Lower lobe of right lung (tissue), 2 donors: ENCODE measurements around the gene PABPN1L. TPM values are rescaled to one million over a fixed set of nuclear protein-coding genes. Genes with fewer than 3 reads are reported as not detected.

Experiments used
- ATAC-seq, 2 donors: fragments of 200-7000 bp; cut with Tn5 transposase; one replicate each; pipeline ENCODE4 v1.9.1; 2020 to 2022; ENCODE audit warnings: mild to moderate bottlenecking in 2 of 2, moderate library complexity in 2 of 2
- DNase-seq: peaks from one replicate; pipeline ENCODE4 v3.0.0-alpha.2; 2020
- H3K27ac ChIP-seq: fragments of 200-600 bp; one replicate; pipeline ENCODE4 v1.8.0; 2022
- H3K27me3 ChIP-seq: fragments of 200-600 bp; one replicate; pipeline ENCODE4 v1.8.0; 2022; ENCODE audit warnings: low read depth
- H3K36me3 ChIP-seq: fragments of 200-600 bp; one replicate; pipeline ENCODE4 v1.8.0; 2022; ENCODE audit warnings: mild to moderate bottlenecking
- H3K4me1 ChIP-seq: fragments of 200-600 bp; one replicate; pipeline ENCODE4 v1.8.0; 2022
- H3K4me3 ChIP-seq: fragments of 200-600 bp; one replicate; pipeline ENCODE4 v1.8.0; 2022; ENCODE audit warnings: mild to moderate bottlenecking
- H3K9me3 ChIP-seq: fragments of 200-600 bp; one replicate; pipeline ENCODE4 v1.8.0; 2022
- intact Hi-C: fragments of 100-400 bp; cut with DNase I; formaldehyde crosslinking; loops from one replicate; pipeline ENCODE4 v1.11.0; 2022
- total RNA-seq: library from RNA; stranded (reverse); fragmentation: NEBNext Ultra II Directional; extraction: Animal tissue kit (Norgen Biotek cat#: 25700); gene quantifications from one replicate; pipeline ENCODE4 v1.2.1, GENCODE V29; 2021
- TF ChIP-seq, protein P1 (sequence below): fragments of 200-600 bp; IDR thresholded peaks from one replicate; pipeline ENCODE4 v1.8.0; 2022; ENCODE audit warnings: antibody characterized with exemption, mild to moderate bottlenecking
- donor health status: DM: no; HTN: yes; CAD: no; lungs with severe emphysema.

Gene PABPN1L
- total RNA-seq, 1 donor from 2014 or later, result not detected

DNA sequence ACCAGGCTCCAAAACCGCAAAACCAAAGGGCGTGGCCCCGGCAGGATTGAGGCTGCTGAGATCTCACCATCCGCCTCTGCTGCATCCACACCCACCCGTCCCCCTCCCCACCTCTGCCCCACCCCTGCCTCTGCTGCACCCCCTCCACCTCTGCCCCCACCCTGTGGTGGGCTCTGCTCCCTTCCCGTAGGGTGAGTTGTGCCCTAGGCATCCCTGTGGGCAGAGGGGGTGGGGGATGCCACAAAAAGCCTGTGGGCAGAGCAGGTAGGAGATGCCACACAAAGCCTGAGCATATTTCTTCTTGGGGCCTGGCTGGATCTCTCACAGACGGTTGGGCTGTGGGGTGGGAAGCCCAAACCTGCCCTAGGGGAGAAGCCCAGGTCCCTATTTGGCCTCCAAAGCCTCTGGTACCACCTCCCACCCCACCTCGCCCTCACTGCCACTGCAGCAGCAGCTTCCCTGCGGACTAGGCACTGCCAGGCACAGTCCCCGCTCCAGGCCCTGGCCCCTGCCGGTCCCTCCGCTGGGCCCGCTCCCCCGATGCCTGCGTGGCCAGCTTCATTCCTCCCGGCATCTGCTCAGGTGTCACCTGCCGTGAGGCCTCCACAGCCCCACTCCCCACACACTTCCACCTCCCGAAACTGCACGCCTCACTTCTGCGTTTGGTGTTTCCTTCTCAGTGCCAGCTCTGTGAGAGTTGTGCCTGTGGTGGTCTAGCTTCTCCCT is 11.3 kb upstream of the PABPN1L start:
- no peak overlapping the region for H3K4me3 ChIP-seq
- no peak overlapping the region for H3K27ac ChIP-seq
- DNase-seq, result no peak
- no peaks in the 10 kb centered on the region for H3K27me3 ChIP-seq
- no peaks in the 10 kb centered on the region for H3K9me3 ChIP-seq
- ATAC-seq, result no peak
- TF ChIP-seq, protein P1, sequence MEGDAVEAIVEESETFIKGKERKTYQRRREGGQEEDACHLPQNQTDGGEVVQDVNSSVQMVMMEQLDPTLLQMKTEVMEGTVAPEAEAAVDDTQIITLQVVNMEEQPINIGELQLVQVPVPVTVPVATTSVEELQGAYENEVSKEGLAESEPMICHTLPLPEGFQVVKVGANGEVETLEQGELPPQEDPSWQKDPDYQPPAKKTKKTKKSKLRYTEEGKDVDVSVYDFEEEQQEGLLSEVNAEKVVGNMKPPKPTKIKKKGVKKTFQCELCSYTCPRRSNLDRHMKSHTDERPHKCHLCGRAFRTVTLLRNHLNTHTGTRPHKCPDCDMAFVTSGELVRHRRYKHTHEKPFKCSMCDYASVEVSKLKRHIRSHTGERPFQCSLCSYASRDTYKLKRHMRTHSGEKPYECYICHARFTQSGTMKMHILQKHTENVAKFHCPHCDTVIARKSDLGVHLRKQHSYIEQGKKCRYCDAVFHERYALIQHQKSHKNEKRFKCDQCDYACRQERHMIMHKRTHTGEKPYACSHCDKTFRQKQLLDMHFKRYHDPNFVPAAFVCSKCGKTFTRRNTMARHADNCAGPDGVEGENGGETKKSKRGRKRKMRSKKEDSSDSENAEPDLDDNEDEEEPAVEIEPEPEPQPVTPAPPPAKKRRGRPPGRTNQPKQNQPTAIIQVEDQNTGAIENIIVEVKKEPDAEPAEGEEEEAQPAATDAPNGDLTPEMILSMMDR, result no peak
- intact Hi-C loops, result no loop called here
- H3K4me1 ChIP-seq, result no peaks in the 10 kb centered on the region
- peaks cover 28% of the 10 kb centered on the region for H3K36me3 ChIP-seq

DNA sequence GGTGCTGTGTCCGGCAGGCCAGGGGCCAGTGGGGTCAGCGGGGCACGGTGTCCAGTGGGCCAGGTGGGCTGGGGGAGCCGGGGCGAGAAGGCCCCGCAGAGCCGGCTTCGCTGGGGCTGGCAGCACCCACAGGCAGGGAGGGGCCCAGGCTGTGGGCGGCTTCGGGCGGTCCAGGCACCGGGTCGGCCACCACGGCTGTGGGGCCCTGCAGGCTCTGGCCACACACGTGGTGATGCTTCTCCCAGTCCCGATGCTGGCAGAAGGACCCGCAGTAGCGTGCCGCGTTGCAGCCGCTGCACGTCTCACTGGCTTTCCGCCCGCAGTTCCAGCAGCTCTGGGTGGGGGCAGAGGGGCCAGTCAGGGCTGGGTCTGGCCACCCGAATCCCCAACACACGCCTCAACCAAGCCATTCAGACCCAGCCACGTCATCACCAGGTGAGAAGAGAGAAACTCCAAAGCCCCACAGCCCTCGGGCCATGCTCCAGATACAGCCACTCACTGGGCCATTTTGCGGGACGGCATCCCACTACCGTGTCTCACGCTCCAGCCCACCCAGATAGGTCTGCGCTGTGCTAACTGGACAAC is 10.6 kb upstream of the PABPN1L start:
- no peak overlapping the region for H3K4me3 ChIP-seq
- intact Hi-C loops, result no loop called here
- TF ChIP-seq, protein P1, result no peak
- H3K9me3 ChIP-seq, result no peaks in the 10 kb centered on the region
- ATAC-seq (no peak), DNase-seq (no peak)
- H3K27me3 ChIP-seq, result no peaks in the 10 kb centered on the region
- H3K27ac ChIP-seq, result no peak overlapping the region
- H3K4me1 ChIP-seq, result no peaks in the 10 kb centered on the region
- peaks cover 28% of the 10 kb centered on the region for H3K36me3 ChIP-seq

DNA sequence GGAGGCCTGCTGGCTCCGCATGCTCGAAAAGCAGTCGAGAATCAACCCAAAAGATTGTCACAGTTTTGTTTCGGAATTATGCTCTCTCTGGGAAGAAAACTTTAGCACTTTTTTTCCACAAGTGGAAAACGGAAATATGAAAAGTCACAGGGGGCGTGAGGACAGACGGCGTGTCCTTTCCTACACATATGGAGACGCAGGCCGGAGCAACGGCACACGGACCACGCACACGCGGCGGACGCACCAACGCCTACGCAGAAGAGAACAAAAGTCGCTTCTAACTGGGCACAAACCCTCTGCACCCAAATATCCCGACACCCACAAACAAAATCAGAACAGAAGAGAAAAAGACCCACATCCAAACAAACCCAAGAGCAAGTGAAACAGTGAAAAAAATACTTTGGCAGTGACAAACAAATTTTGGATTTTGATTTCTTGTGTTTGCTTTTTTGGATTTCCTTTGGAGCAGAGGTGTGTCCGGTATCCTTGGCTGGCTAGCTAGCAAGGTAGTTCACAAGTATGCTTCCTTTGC is 9.3 kb upstream of the PABPN1L start:
- peaks cover 11% of the 10 kb centered on the region for H3K27me3 ChIP-seq
- H3K27ac ChIP-seq, result no peak overlapping the region
- no peak overlapping the region for H3K4me3 ChIP-seq
- DNase-seq (no peak), ATAC-seq (no peak)
- intact Hi-C loops, result no loop called here
- H3K4me1 ChIP-seq, result no peaks in the 10 kb centered on the region
- TF ChIP-seq, protein P1, result no peak
- no peaks in the 10 kb centered on the region for H3K9me3 ChIP-seq
- peaks cover 26% of the 10 kb centered on the region for H3K36me3 ChIP-seq

DNA sequence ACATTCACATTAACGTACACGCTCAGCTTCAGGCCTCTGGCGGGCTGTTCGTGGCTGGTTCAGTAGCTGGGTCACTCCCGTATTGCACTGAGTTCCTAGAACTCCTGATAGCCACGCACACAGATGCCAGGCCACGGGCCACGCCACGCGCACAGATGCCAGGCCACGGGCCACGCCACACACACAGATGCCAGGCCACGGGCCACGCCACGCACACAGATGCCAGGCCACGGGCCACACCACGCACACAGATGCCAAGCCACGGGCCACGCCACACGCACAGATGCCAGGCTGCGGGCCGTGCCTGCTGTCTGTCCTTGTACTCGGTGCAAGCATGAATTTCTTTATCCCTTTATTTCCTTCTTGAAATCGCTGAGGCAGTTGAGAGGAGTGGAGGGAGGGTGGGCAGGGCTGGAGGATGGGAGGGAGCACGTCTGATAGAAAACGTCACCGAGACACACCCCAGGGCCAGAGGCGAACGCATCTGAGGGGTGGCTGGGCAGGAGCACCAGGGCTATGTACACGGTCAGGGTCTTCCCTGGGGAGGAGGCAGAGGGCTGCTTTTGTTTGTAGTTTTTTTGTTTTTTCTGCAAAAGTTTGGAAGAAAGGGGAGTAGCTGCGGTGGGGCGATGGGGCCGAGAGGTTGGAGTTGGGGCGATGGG is 8.6 kb upstream of the PABPN1L start:
- Histone ChIP-seq H3K27ac (no peak overlapping the region), H3K9me3 (no peaks in the 10 kb centered on the region), H3K27me3 (peaks cover 18% of the 10 kb centered on the region), H3K4me3 (no peak overlapping the region), H3K4me1 (no peaks in the 10 kb centered on the region), H3K36me3 (peaks cover 21% of the 10 kb centered on the region)
- TF ChIP-seq, protein P1, result no peak
- DNase-seq (no peak), ATAC-seq (no peak)
- intact Hi-C loops, result no loop called here

DNA sequence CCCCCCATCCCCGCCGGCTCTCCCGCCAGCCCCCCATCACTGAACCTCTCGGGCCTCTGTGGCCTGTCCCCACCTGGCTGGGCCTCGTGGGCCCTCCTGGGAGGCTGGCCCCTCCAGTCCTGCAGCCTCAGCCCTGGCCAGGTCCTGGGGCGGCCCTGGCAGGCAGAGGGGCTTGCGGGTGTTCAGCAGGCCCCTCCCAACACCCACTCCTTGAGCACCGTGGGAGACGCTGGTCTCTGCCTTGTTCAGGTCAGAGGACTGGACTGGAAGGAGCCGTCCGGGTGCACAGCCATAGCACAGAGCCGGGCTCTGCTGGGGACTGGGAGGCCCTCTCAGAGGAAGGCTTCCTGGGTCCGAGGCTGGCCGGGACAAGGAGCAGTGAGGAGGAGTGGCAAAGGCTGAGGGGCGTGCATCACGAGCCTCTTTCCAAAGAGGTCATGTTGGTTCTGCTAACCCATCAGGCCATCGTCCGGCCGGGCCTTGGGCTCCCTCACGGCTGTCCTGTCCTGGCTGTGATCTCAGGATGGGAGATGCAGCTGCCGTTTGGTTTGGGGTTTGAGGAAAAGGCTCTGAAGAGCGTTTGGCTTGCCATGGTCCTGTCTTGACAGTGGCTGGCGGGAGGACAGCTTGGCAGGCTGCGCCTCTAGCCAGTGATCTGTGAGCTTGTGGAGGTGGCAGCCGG is 6.3 kb upstream of the PABPN1L start:
- DNase-seq (no peak), ATAC-seq (peak in 1 of 2 donors; percentile 7)
- peaks cover 3% of the 10 kb centered on the region for H3K36me3 ChIP-seq
- H3K9me3 ChIP-seq, result no peaks in the 10 kb centered on the region
- intact Hi-C loops, result no loop called here
- H3K27me3 ChIP-seq, result peaks cover 34% of the 10 kb centered on the region
- H3K27ac ChIP-seq, result no peak overlapping the region
- H3K4me3 ChIP-seq, result no peak overlapping the region
- TF ChIP-seq, protein P1, result no peak
- no peaks in the 10 kb centered on the region for H3K4me1 ChIP-seq
